ENCODE measurements around the gene CBR3.

Gene CBR3

GRCh38 chr21:36186506-36187399, 51.9 kb downstream of the CBR3 start:
- no peak for DNase-seq

- no peak for DNase-seq
These were observed 53.3 kb downstream of the CBR3 start for GRCh38 chr21:36188081-36188681.

GRCh38 chr21:36188937-36189336, 54.1 kb downstream of the CBR3 start:
- no peak for DNase-seq

- no peak for DNase-seq
These were observed 55.9 kb downstream of the CBR3 start for GRCh38 chr21:36190736-36191135.

- DNase-seq = no peak
These were observed 58.3 kb downstream of the CBR3 start for GRCh38 chr21:36193200-36193599.

- no peak for DNase-seq
These were observed 59.1 kb downstream of the CBR3 start for GRCh38 chr21:36194024-36194423.

GRCh38 chr21:36195613-36196012, 60.7 kb downstream of the CBR3 start:
- DNase-seq = no peak

All from NCI-H1105 treated with DMSO at 0.1 percent for 48 hours (cell line).